Natural killer cell (primary cell): ENCODE data around the gene CCNQ. TPM values are rescaled to one million over a fixed set of nuclear protein-coding genes. Genes with fewer than 3 reads are reported as not detected.
A peak's percentile ranks its signal among the peaks of the same experiment; 100 is the strongest.

Experiments
- ATAC-seq, 3 donors: fragments of 150-1000 bp in 2 of 3; fragments of 200-7000 bp in 1 of 3; cut with Tn5 transposase; 1 replicate in 1 of 3; 2 replicates in 2 of 3; pipeline ENCODE4 v1.10.0; 2021; ENCODE audit warnings: mild to moderate bottlenecking in 2 of 3, moderate library complexity in 2 of 3
- DNase-seq, 2 donors: peaks; one replicate each; pipeline versions ENCODE4 v3.0.0 to v3.0.0-alpha.2; 2013 to 2021; ENCODE audit warnings: mixed read lengths in 1 of 2
- H3K27ac ChIP-seq: one replicate; pipeline ENCODE4 v1.5.1; 2013; ENCODE audit warnings: mild to moderate bottlenecking, low read length
- H3K27me3 ChIP-seq: one replicate; pipeline ENCODE4 v1.6.1; 2013; ENCODE audit warnings: low read length; ENCODE audit not compliant: control insufficient read depth, insufficient read depth
- H3K36me3 ChIP-seq: one replicate; pipeline ENCODE4 v1.6.1; 2013; ENCODE audit warnings: low read length; ENCODE audit not compliant: control insufficient read depth, insufficient read depth
- H3K4me1 ChIP-seq: one replicate; pipeline ENCODE4 v1.6.1; 2013; ENCODE audit warnings: low read length; ENCODE audit not compliant: control insufficient read depth, insufficient read depth
- H3K4me3 ChIP-seq: one replicate; pipeline ENCODE4 v1.5.1; 2013; ENCODE audit warnings: low read length
- H3K9me3 ChIP-seq: one replicate; pipeline ENCODE4 v1.6.1; 2013; ENCODE audit warnings: low read length; ENCODE audit not compliant: control insufficient read depth, insufficient read depth
- H3K27ac Mint-ChIP-seq, 2 donors: one replicate each; pipeline ENCODE4 v1.8.0; 2022; ENCODE audit warnings: mild to moderate bottlenecking in 2 of 2, mixed read lengths in 2 of 2, moderate library complexity in 1 of 2
- H3K27me3 Mint-ChIP-seq, 2 donors: one replicate each; pipeline ENCODE4 v1.8.0; 2022; ENCODE audit warnings: low read depth in 2 of 2, mixed read lengths in 2 of 2
- H3K36me3 Mint-ChIP-seq: one replicate; pipeline ENCODE4 v1.8.0; 2022; ENCODE audit warnings: mixed read lengths
- H3K4me1 Mint-ChIP-seq, 2 donors: one replicate each; pipeline ENCODE4 v1.8.0; 2022; ENCODE audit warnings: mixed read lengths in 2 of 2
- H3K4me3 Mint-ChIP-seq: one replicate; pipeline ENCODE4 v1.8.0; 2022; ENCODE audit warnings: mild to moderate bottlenecking, moderate library complexity, mixed read lengths
- H3K9me3 Mint-ChIP-seq, 2 donors: one replicate each; pipeline ENCODE4 v1.8.0; 2022; ENCODE audit warnings: mixed read lengths in 2 of 2
- CTCF ChIP-seq: fragments of 200-600 bp; IDR thresholded peaks from one replicate; pipeline ENCODE4 v1.8.0; 2022; ENCODE audit warnings: antibody characterized with exemption
- WGBS: methylation state at CpG from one replicate; pipeline ENCODE4 v1.1.7; 2013; ENCODE audit warnings: missing lambda C conversion rate; ENCODE audit not compliant: insufficient coverage; 5-methylcytosine and 5-hydroxymethylcytosine counted together
- intact Hi-C: fragments of 100-400 bp; cut with micrococcal nuclease; formaldehyde crosslinking; loops from one replicate; pipeline ENCODE4 v1.14.2; 2022
- total RNA-seq, 4 donors: library from RNA; stranded (reverse); fragments of 120-200 nt in 1 of 4; gene quantifications; one replicate each; pipeline versions ENCODE4 v1.2.3 to v1.2.4, GENCODE V29; 2013 to 2022

Gene CCNQ
- total RNA-seq, 3 donors from 2014 or later (not counting 1 experiment from before 2014, with no cell fraction given) = 9.0 to 17.2 (median 12.5) TPM

- TF ChIP-seq CTCF = no peak
- H3K9me3 Mint-ChIP-seq = no peaks in the 10 kb centered on the region
- H3K27me3 ChIP-seq = no peaks in the 10 kb centered on the region
- no peak overlapping the region for H3K4me3 Mint-ChIP-seq
- peaks cover 0 to 2% of the 10 kb centered on the region in 2 donors for H3K27me3 Mint-ChIP-seq
- 91% methylated on average over 9 of the region's 10 CpGs for WGBS
- H3K4me3 ChIP-seq = no peak overlapping the region
- H3K4me1 Mint-ChIP-seq = no peaks in the 10 kb centered on the region
- no peak overlapping the region for H3K27ac ChIP-seq
- no peaks in the 10 kb centered on the region for H3K4me1 ChIP-seq
- intact Hi-C loops = no loop called here
- no peak for ATAC-seq
- DNase-seq = no peak
- H3K36me3 Mint-ChIP-seq = no peaks in the 10 kb centered on the region
- no peaks in the 10 kb centered on the region for H3K36me3 ChIP-seq
- no peaks in the 10 kb centered on the region for H3K9me3 ChIP-seq
- H3K27ac Mint-ChIP-seq = no peak overlapping the region
Measured at GRCh38 chrX:153576239-153576870, 22.6 kb downstream of the CCNQ start.

GRCh38 chrX:153573984-153574383 is 25.0 kb downstream of the CCNQ start:
- Histone ChIP-seq H3K4me3 (no peak overlapping the region), H3K27ac (no peak overlapping the region), H3K36me3 (no peaks in the 10 kb centered on the region), H3K27me3 (no peaks in the 10 kb centered on the region), H3K9me3 (no peaks in the 10 kb centered on the region), H3K4me1 (no peaks in the 10 kb centered on the region)
- Mint-ChIP-seq H3K4me1 (no peaks in the 10 kb centered on the region), H3K27ac (no peak overlapping the region), H3K9me3 (no peaks in the 10 kb centered on the region), H3K36me3 (no peaks in the 10 kb centered on the region), H3K27me3 (no peaks in the 10 kb centered on the region), H3K4me3 (no peak overlapping the region)
- no peak for TF ChIP-seq CTCF
- ATAC-seq = no peak
- DNase-seq = peak in 1 of 2 donors; percentile 20
- intact Hi-C loops = no loop called here
- 64% methylated on average over 4 of the region's 4 CpGs for WGBS

GRCh38 chrX:153572601-153573000 is 26.3 kb downstream of the CCNQ start:
- H3K36me3 Mint-ChIP-seq = no peaks in the 10 kb centered on the region
- no peak for DNase-seq
- H3K4me1 Mint-ChIP-seq = no peaks in the 10 kb centered on the region
- 91% methylated on average over 10 of the region's 10 CpGs for WGBS
- Histone ChIP-seq H3K27me3 (no peaks in the 10 kb centered on the region), H3K27ac (no peak overlapping the region), H3K4me3 (no peak overlapping the region), H3K4me1 (no peaks in the 10 kb centered on the region), H3K9me3 (no peaks in the 10 kb centered on the region), H3K36me3 (no peaks in the 10 kb centered on the region)
- no peak overlapping the region for H3K27ac Mint-ChIP-seq
- no peaks in the 10 kb centered on the region for H3K27me3 Mint-ChIP-seq
- intact Hi-C loops = no loop called here
- no peak for ATAC-seq
- H3K9me3 Mint-ChIP-seq = no peaks in the 10 kb centered on the region
- H3K4me3 Mint-ChIP-seq = no peak overlapping the region
- no peak for TF ChIP-seq CTCF

- H3K9me3 Mint-ChIP-seq = no peaks in the 10 kb centered on the region
- no peak overlapping the region for H3K27ac ChIP-seq
- H3K36me3 ChIP-seq = no peaks in the 10 kb centered on the region
- no peaks in the 10 kb centered on the region for H3K4me1 Mint-ChIP-seq
- no peak overlapping the region for H3K4me3 ChIP-seq
- no peak overlapping the region for H3K4me3 Mint-ChIP-seq
- no peaks in the 10 kb centered on the region for H3K36me3 Mint-ChIP-seq
- H3K4me1 ChIP-seq = no peaks in the 10 kb centered on the region
- H3K27me3 Mint-ChIP-seq = no peaks in the 10 kb centered on the region
- ATAC-seq = no peak
- intact Hi-C loops = no loop called here
- no peak for TF ChIP-seq CTCF
- WGBS = 75% methylated on average over 6 of the region's 6 CpGs
- H3K27me3 ChIP-seq = no peaks in the 10 kb centered on the region
- no peak for DNase-seq
- H3K9me3 ChIP-seq = no peaks in the 10 kb centered on the region
- H3K27ac Mint-ChIP-seq = no peak overlapping the region
Measured at GRCh38 chrX:153571534-153571908, 27.4 kb downstream of the CCNQ start.
